ENCODE measurements around the gene TGFBI. TPM values are rescaled to one million over a fixed set of nuclear protein-coding genes. Genes with fewer than 3 reads are reported as not detected.

TGFBI gene
- polyA plus RNA-seq, 3 donors: 480 to 653 (median 565) TPM

DNA sequence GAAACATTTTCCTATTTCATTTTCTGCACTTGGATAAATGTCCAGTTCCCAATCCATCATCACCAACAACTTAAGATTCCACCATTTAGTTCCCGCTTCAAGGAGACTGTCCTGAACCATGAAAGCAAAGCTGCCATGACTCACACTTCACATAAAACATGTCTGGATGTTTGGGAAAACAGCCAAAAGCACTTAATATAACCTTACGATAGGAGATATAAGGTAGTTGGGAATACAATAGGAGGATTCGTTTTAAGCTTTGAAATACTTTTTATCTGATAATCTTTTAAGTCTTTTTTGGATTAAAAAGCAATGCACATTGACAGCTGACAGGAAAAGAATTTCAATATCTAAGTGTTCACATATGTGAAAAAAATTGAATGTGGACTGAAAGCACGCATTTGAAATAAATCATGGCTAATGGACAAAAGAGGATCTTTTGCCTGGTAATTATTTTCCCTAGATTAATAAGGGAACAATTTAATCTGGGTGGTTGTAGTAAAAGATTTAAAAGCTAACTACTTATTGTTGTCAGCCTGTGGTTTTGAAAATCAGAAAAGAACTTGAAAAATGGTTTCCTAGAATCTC, 17.3 kb upstream of the TGFBI start:
- peak in 2 of 3 donors; percentile 61 to 71 for DNase-seq
- TF ChIP-seq, protein P1, sequence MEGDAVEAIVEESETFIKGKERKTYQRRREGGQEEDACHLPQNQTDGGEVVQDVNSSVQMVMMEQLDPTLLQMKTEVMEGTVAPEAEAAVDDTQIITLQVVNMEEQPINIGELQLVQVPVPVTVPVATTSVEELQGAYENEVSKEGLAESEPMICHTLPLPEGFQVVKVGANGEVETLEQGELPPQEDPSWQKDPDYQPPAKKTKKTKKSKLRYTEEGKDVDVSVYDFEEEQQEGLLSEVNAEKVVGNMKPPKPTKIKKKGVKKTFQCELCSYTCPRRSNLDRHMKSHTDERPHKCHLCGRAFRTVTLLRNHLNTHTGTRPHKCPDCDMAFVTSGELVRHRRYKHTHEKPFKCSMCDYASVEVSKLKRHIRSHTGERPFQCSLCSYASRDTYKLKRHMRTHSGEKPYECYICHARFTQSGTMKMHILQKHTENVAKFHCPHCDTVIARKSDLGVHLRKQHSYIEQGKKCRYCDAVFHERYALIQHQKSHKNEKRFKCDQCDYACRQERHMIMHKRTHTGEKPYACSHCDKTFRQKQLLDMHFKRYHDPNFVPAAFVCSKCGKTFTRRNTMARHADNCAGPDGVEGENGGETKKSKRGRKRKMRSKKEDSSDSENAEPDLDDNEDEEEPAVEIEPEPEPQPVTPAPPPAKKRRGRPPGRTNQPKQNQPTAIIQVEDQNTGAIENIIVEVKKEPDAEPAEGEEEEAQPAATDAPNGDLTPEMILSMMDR (IDR thresholded peaks at IDR 0.05): no peak
- H3K4me2 ChIP-seq (replicated peaks; ENCODE audit: extremely low read depth, low read length, poor library complexity, severe bottlenecking): peak overlapping the region; percentile 59
- H4K20me1 ChIP-seq (ENCODE audit: insufficient read depth, low read length): no peaks in the 10 kb centered on the region
- H3K36me3 ChIP-seq (replicated peaks in 1 of 2; ENCODE audit: control insufficient read depth in 1 of 2, insufficient read depth in 2 of 2, low read length in 2 of 2): no peaks in the 10 kb centered on the region
- 100% methylated on average over 1 of the region's 4 CpGs for WGBS (ENCODE audit: insufficient coverage)
- no peaks in the 10 kb centered on the region for H3K9me3 ChIP-seq (replicated peaks in 1 of 2; ENCODE audit: control insufficient read depth in 1 of 2, insufficient read depth in 1 of 2, low read length in 2 of 2)
- Mint-ChIP-seq H3K4me1 (peaks cover 77% of the 10 kb centered on the region), H3K4me3 (peak overlapping the region in 1 of 2 donors; percentile 75), H3K9me3 (peaks cover 0 to 2% (median 0%) of the 10 kb centered on the region in 7 donors), H3K27ac (peak overlapping the region; percentile 89 to 95 (median 92)), H3K36me3 (peaks cover 10 to 14% of the 10 kb centered on the region in 2 donors), H3K27me3 (ENCODE audit: low read depth in 3 of 3) (no peaks in the 10 kb centered on the region)
- H3K79me2 ChIP-seq (ENCODE audit: insufficient read depth, low read length): no peaks in the 10 kb centered on the region
- H3K4me1 ChIP-seq (ENCODE audit: control insufficient read depth in 1 of 2, insufficient read depth in 2 of 2, low read length in 2 of 2): peaks cover 67 to 69% of the 10 kb centered on the region in 2 donors
- peak overlapping the region in 1 of 3 experiments; percentile 58 for H3K4me3 ChIP-seq (replicated peaks in 1 of 3; ENCODE audit: low read depth in 2 of 3, low read length in 3 of 3)
- intact Hi-C loops (cut with micrococcal nuclease): no loop called here
- H3K27me3 ChIP-seq (ENCODE audit: control insufficient read depth in 2 of 2, insufficient read depth in 2 of 2, low read length in 2 of 2): no peaks in the 10 kb centered on the region
- peak overlapping the region in 1 of 2 donors; percentile 86 for H3K27ac ChIP-seq (ENCODE audit: low read depth in 1 of 2, low read length in 2 of 2)
- H3K9ac ChIP-seq (ENCODE audit: insufficient read depth, low read length, poor library complexity, severe bottlenecking): no peak overlapping the region
- H2AFZ ChIP-seq (ENCODE audit: insufficient read depth, low read depth, low read length, poor library complexity, severe bottlenecking): no peak overlapping the region

DNA sequence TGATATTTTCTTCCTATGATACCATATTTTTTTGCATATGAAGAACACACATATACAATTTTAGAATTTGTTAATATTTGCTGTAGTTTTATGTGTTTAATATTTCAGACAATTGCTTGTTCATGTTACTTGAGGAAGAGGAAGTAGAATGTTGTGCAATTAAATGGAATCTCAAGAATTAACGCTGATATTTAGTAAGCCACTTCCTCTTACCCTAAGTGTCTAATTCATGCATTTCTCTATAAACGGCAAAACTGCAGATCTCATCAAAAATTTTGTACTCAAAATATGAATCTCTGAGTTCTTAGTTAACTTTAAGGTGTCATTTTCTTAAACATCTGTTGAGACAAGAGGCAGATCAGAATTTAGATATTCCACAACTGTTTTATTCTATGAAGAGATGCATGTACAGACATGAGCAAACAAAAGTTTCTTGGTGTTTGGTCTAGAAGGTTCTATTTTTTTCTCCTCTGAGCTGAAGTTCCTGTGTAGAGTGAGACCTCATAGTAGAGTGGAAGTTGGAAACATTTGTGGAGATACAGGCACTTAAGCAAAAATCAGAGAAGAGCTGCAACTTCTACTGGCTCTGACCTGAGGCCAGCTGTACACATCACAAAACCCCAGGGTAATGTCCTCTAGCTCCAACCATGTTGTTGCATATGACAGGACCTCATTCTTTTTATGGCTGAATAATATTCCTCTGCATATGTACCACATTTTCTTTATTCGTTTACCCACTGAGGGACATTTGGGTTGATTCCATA, 16.6 kb upstream of the TGFBI start:
- Histone ChIP-seq H3K9ac (ENCODE audit: insufficient read depth, low read length, poor library complexity, severe bottlenecking) (no peak overlapping the region), H3K4me2 (replicated peaks; ENCODE audit: extremely low read depth, low read length, poor library complexity, severe bottlenecking) (peak overlapping the region; percentile 59)
- H3K27me3 Mint-ChIP-seq (ENCODE audit: low read depth in 3 of 3): no peaks in the 10 kb centered on the region

More for the DNA sequence above, 16.6 kb upstream of the TGFBI start:
- H3K79me2 ChIP-seq (ENCODE audit: insufficient read depth, low read length): no peaks in the 10 kb centered on the region
- intact Hi-C loops (cut with micrococcal nuclease): no loop called here
- H3K36me3 Mint-ChIP-seq: peaks cover 10 to 14% of the 10 kb centered on the region in 2 donors
- peak overlapping the region; percentile 37 to 86 for H3K27ac ChIP-seq (ENCODE audit: low read depth in 1 of 2, low read length in 2 of 2)
- no peaks in the 10 kb centered on the region for H3K9me3 ChIP-seq (replicated peaks in 1 of 2; ENCODE audit: control insufficient read depth in 1 of 2, insufficient read depth in 1 of 2, low read length in 2 of 2)
- H3K4me1 ChIP-seq (ENCODE audit: control insufficient read depth in 1 of 2, insufficient read depth in 2 of 2, low read length in 2 of 2): peaks cover 74 to 76% of the 10 kb centered on the region in 2 donors
- H4K20me1 ChIP-seq (ENCODE audit: insufficient read depth, low read length): no peaks in the 10 kb centered on the region
- peak overlapping the region in 1 of 3 experiments; percentile 58 for H3K4me3 ChIP-seq (replicated peaks in 1 of 3; ENCODE audit: low read depth in 2 of 3, low read length in 3 of 3)
- peak overlapping the region in 1 of 2 donors; percentile 75 for H3K4me3 Mint-ChIP-seq
- H3K27me3 ChIP-seq (ENCODE audit: control insufficient read depth in 2 of 2, insufficient read depth in 2 of 2, low read length in 2 of 2): no peaks in the 10 kb centered on the region
- H3K27ac Mint-ChIP-seq: peak overlapping the region; percentile 89 to 95 (median 92)
- TF ChIP-seq, protein P1 (IDR thresholded peaks at IDR 0.05): no peak
- WGBS (ENCODE audit: insufficient coverage): no CpG with 5 or more reads among the region's 3 CpGs
- H3K36me3 ChIP-seq (replicated peaks in 1 of 2; ENCODE audit: control insufficient read depth in 1 of 2, insufficient read depth in 2 of 2, low read length in 2 of 2): no peaks in the 10 kb centered on the region
- H3K4me1 Mint-ChIP-seq: peaks cover 84% of the 10 kb centered on the region
- H2AFZ ChIP-seq (ENCODE audit: insufficient read depth, low read depth, low read length, poor library complexity, severe bottlenecking): no peak overlapping the region
- DNase-seq: peak; percentile 80 to 95 (median 88)
- H3K9me3 Mint-ChIP-seq: peaks cover 0 to 2% (median 0%) of the 10 kb centered on the region in 7 donors
